Panc1 (cell line): ENCODE data around the gene RCOR3. TPM values are rescaled to one million over a fixed set of nuclear protein-coding genes. Genes with fewer than 3 reads are reported as not detected.

Experiments
- ATAC-seq: fragments of 200-7000 bp; cut with Tn5 transposase; 2 replicates; pipeline ENCODE4 v1.9.1; 2020; ENCODE audit warnings: mild to moderate bottlenecking, moderate library complexity
- BruUV-seq: library from RNA; stranded (reverse); fragments of 400-500 nt; replicated peaks from 2 replicates; lab custom pipeline; 2021; lab: Mats Ljungman, UMichigan
- CTCF ChIA-PET: fragments of 300-600 bp; sonication (Branson Sonifier 250); formaldehyde crosslinking; loops from one replicate; lab custom pipeline; 2022; ENCODE audit warnings: antibody characterized with exemption; lab: Charles Lee
- POLR2A ChIA-PET: fragments of 300-600 bp; sonication (Branson Sonifier 250); formaldehyde crosslinking; loops from one replicate; lab custom pipeline; 2022; ENCODE audit warnings: antibody characterized with exemption; lab: Charles Lee
- DNase-seq: peaks from one replicate; pipeline ENCODE4 v3.0.0-alpha.2; 2010; ENCODE audit warnings: low read depth, low spot score
- H3K27ac ChIP-seq: 2 replicates; pipeline ENCODE4 v1.5.1; 2011; ENCODE audit warnings: mild to moderate bottlenecking, low read length, inconsistent platforms
- H3K27me3 ChIP-seq: fragments of 200-500 bp; sonication (Bioruptor generic); 2 replicates; pipeline ENCODE4 v1.6.0; 2014; ENCODE audit warnings: low read length, inconsistent platforms; ENCODE audit not compliant: control insufficient read depth, insufficient read depth
- H3K36me3 ChIP-seq: fragments of 200-500 bp; sonication (Bioruptor generic); 2 replicates; pipeline ENCODE4 v1.5.1; 2014; ENCODE audit warnings: inconsistent platforms, mild to moderate bottlenecking, low read length, moderate library complexity; ENCODE audit not compliant: control insufficient read depth, insufficient read depth
- H3K4me1 ChIP-seq: 2 replicates; pipeline ENCODE4 v1.5.1; 2011; ENCODE audit warnings: inconsistent platforms, mild to moderate bottlenecking, low read length, moderate library complexity; ENCODE audit not compliant: control insufficient read depth, insufficient read depth
- H3K4me3 ChIP-seq, 2 experiments: 2 replicates each; pipeline ENCODE4 v1.5.1; 2011 to 2012; ENCODE audit warnings: low read depth in 2 of 2, low read length in 2 of 2, mild to moderate bottlenecking in 2 of 2, inconsistent platforms in 1 of 2, moderate library complexity in 1 of 2
- H3K9me3 ChIP-seq: fragments of 200-500 bp; sonication (Bioruptor generic); 2 replicates; pipeline ENCODE4 v1.5.1; 2014; ENCODE audit warnings: low read depth, mild to moderate bottlenecking, inconsistent platforms, low read length, moderate library complexity; ENCODE audit not compliant: control insufficient read depth, insufficient read depth
- CTCF ChIP-seq: fragments of 450-650 bp; IDR thresholded peaks from 2 replicates; pipeline ENCODE4 v1.5.1; 2017; ENCODE audit warnings: mild to moderate bottlenecking
- POLR2AphosphoS5 ChIP-seq: IDR thresholded peaks from 2 replicates; pipeline ENCODE4 v1.6.1; 2012; ENCODE audit warnings: mild to moderate bottlenecking, low read depth, low read length, moderate library complexity
- REST ChIP-seq, 2 experiments: IDR thresholded peaks; 2 replicates each; pipeline ENCODE4 v1.6.1; 2011 to 2012; ENCODE audit warnings: low read depth in 2 of 2, control low read depth in 1 of 2, low read length in 1 of 2, mild to moderate bottlenecking in 1 of 2, moderate library complexity in 1 of 2; ENCODE audit not compliant: insufficient read depth in 1 of 2
- SIN3A ChIP-seq: IDR thresholded peaks from 2 replicates; pipeline ENCODE4 v1.6.1; 2012; ENCODE audit warnings: low read depth, mild to moderate bottlenecking, low read length, moderate library complexity, borderline replicate concordance; ENCODE audit not compliant: insufficient read depth
- TCF7L2 ChIP-seq: IDR thresholded peaks from 2 replicates; pipeline ENCODE4 v1.6.1; 2011; ENCODE audit warnings: mild to moderate bottlenecking, low read depth, low read length, inconsistent platforms
- in situ Hi-C: cut with HindIII; loops from 2 replicates; pipeline ENCODE4 v1.10.0; 2016; ENCODE audit warnings: low sequenced_read_pairs, low pct_unique_long_range_greater_than_20kb
- intact Hi-C: fragments of 100-400 bp; cut with micrococcal nuclease; formaldehyde crosslinking; loops from one replicate; pipeline ENCODE4 v1.10.0; 2022; ENCODE audit not compliant: unreplicated experiment
- total RNA-seq: library from RNA; stranded (reverse); gene quantifications from one replicate; pipeline ENCODE4 v1.2.1, GENCODE V29; 2021; ENCODE audit not compliant: unreplicated experiment

The RCOR3 gene
- total RNA-seq, 1 experiment from 2014 or later: 40.4 TPM

- no peak overlapping the region for H3K4me3 ChIP-seq
- no peaks in the 10 kb centered on the region for H3K4me1 ChIP-seq
- ATAC-seq: no peak
- no peak for DNase-seq
- H3K36me3 ChIP-seq: no peaks in the 10 kb centered on the region
- H3K27ac ChIP-seq: no peak overlapping the region
- intact Hi-C loops (no loop called here), in situ Hi-C loops (no loop called here)
- no TSS peak for BruUV-seq
- TF ChIP-seq CTCF (no peak), TCF7L2 (no peak), REST (IDR thresholded peaks at IDR 0.05; ENCODE audit: insufficient read depth in 1 of 2, low read depth in 2 of 2, low read length in 1 of 2) (no peak), SIN3A (no peak), POLR2AphosphoS5 (no peak)
- ChIA-PET POLR2A (no interaction called here), CTCF (no interaction called here)
- H3K27me3 ChIP-seq: no peaks in the 10 kb centered on the region
- no peaks in the 10 kb centered on the region for H3K9me3 ChIP-seq
Observed at GRCh38 chr1:211215577-211215976, 43.6 kb upstream of the RCOR3 start.

GRCh38 chr1:211217392-211217791 lies 41.8 kb upstream of the RCOR3 start:
- in situ Hi-C loops (no loop called here), intact Hi-C loops (no loop called here)

More at GRCh38 chr1:211217392-211217791, 41.8 kb upstream of the RCOR3 start:
- Histone ChIP-seq H3K4me3 (no peak overlapping the region), H3K27me3 (no peaks in the 10 kb centered on the region), H3K36me3 (no peaks in the 10 kb centered on the region), H3K9me3 (no peaks in the 10 kb centered on the region), H3K27ac (no peak overlapping the region), H3K4me1 (no peaks in the 10 kb centered on the region)
- no peak for TF ChIP-seq POLR2AphosphoS5
- no peak for TF ChIP-seq SIN3A
- TF ChIP-seq TCF7L2: no peak
- no peak for TF ChIP-seq REST (IDR thresholded peaks at IDR 0.05; ENCODE audit: insufficient read depth in 1 of 2, low read depth in 2 of 2, low read length in 1 of 2)
- TF ChIP-seq CTCF: no peak
- ChIA-PET POLR2A (no interaction called here), CTCF (no interaction called here)
- BruUV-seq: no TSS peak
- no peak for ATAC-seq
- no peak for DNase-seq
